GM12878 (cell line): ENCODE results near the gene HPS5.

ENCODE experiments used
- BCL11A ChIP-seq: IDR thresholded peaks from 2 replicates; pipeline ENCODE4 v1.6.1; 2011; ENCODE audit warnings: low read depth, low read length
- CHD4 ChIP-seq: fragments of 200-600 bp; sonication (generic); IDR thresholded peaks from 2 replicates; pipeline ENCODE4 v1.6.1; 2016; ENCODE audit warnings: mild to moderate bottlenecking
- CREM ChIP-seq: IDR thresholded peaks from 2 replicates; pipeline ENCODE4 v1.6.1; 2014; ENCODE audit warnings: antibody characterized with exemption, low read depth
- CTCF ChIP-seq, 3 experiments: IDR thresholded peaks in 2 of 3; conservative IDR thresholded peaks in 1 of 3; 2 replicates each; pipeline ENCODE4 v1.5.1; 2011; ENCODE audit warnings: low read depth in 3 of 3, low read length in 3 of 3, mild to moderate bottlenecking in 3 of 3, control low read depth in 2 of 3, moderate library complexity in 2 of 3, inconsistent platforms in 1 of 3, mixed read lengths in 1 of 3; ENCODE audit not compliant: control insufficient read depth in 2 of 3, insufficient read depth in 1 of 3; ENCODE audit errors: extremely low read depth in 1 of 3
- EZH2 ChIP-seq: IDR thresholded peaks from 2 replicates; pipeline ENCODE4 v1.6.1; 2012; ENCODE audit warnings: low read depth, mild to moderate bottlenecking, control low read depth, inconsistent platforms, low read length, borderline replicate concordance; ENCODE audit not compliant: control insufficient read depth
- HDAC6 ChIP-seq: fragments of 200-600 bp; sonication (generic); IDR thresholded peaks from one replicate; pipeline ENCODE4 v1.8.0; 2017; ENCODE audit warnings: antibody characterized with exemption; ENCODE audit not compliant: unreplicated experiment
- JUNB ChIP-seq: IDR thresholded peaks from 2 replicates; pipeline ENCODE4 v1.6.1; 2016; ENCODE audit warnings: antibody characterized with exemption, mild to moderate bottlenecking
- MAX ChIP-seq: IDR thresholded peaks from 2 replicates; pipeline ENCODE4 v1.6.1; 2012; ENCODE audit warnings: low read depth, low read length, improper control_type of control experiment
- POLR2A ChIP-seq: IDR thresholded peaks from 2 replicates; pipeline ENCODE4 v1.6.1; 2011; ENCODE audit warnings: low read depth, mild to moderate bottlenecking, low read length
- POLR2AphosphoS5 ChIP-seq: IDR thresholded peaks from 2 replicates; pipeline ENCODE4 v1.6.1; 2011; ENCODE audit warnings: mild to moderate bottlenecking, low read length, inconsistent platforms
- REST ChIP-seq: IDR thresholded peaks from 2 replicates; pipeline ENCODE4 v1.6.1; 2012; ENCODE audit warnings: mild to moderate bottlenecking, low read depth, low read length
- TCF12 ChIP-seq: IDR thresholded peaks from 2 replicates; pipeline ENCODE4 v1.6.1; 2011; ENCODE audit warnings: low read depth, mild to moderate bottlenecking, low read length
- ZBTB11 ChIP-seq: fragments of 450-650 bp; formaldehyde crosslinking; IDR thresholded peaks from 2 replicates; pipeline ENCODE4 v1.5.0; 2022; ENCODE audit warnings: mild to moderate bottlenecking, missing genetic modification characterization

GRCh38 chr11:18319914-18320313 is 2.0 kb downstream of the HPS5 start:
- TF ChIP-seq POLR2A, result no peak
- TF ChIP-seq BCL11A, result no peak
- no peak for TF ChIP-seq REST
- no peak for TF ChIP-seq CHD4
- no peak for TF ChIP-seq MAX
- no peak for TF ChIP-seq POLR2AphosphoS5
- no peak for TF ChIP-seq CTCF (IDR thresholded peaks at IDR 0.05 in 2 of 3, conservative IDR thresholded peaks at IDR 0.05 in 1 of 3; ENCODE audit: control insufficient read depth in 2 of 3, extremely low read depth in 1 of 3, insufficient read depth in 1 of 3, low read depth in 3 of 3, low read length in 3 of 3)
- no peak for TF ChIP-seq JUNB
- no peak for TF ChIP-seq HDAC6
- no peak for TF ChIP-seq TCF12
- TF ChIP-seq EZH2, result no peak
- no peak for TF ChIP-seq CREM
- TF ChIP-seq ZBTB11 (CRISPR knock-in tag), result no peak
